Caco-2 (cell line): Measurements from ENCODE around the gene PUSL1. TPM values are rescaled to one million over a fixed set of nuclear protein-coding genes. Genes with fewer than 3 reads are reported as not detected.

Source experiments
- BruUV-seq: library from RNA; stranded (reverse); fragments of 400-500 nt; replicated peaks from 2 replicates; lab custom pipeline; 2021; lab: Mats Ljungman, UMichigan
- CTCF ChIA-PET: fragments of 300-600 bp; sonication (Branson Sonifier 250); formaldehyde crosslinking; loops from one replicate; lab custom pipeline; 2022; ENCODE audit warnings: antibody characterized with exemption; lab: Charles Lee
- POLR2A ChIA-PET: fragments of 300-600 bp; sonication (Branson Sonifier 250); formaldehyde crosslinking; loops from one replicate; lab custom pipeline; 2022; ENCODE audit warnings: antibody characterized with exemption; lab: Charles Lee
- DNase-seq, 2 experiments: peaks; one replicate each; pipeline versions ENCODE4 v3.0.0 to v3.0.0-alpha.2; 2020 to 2022
- H3K27me3 ChIP-seq: replicated peaks from 2 replicates; pipeline ENCODE4 v1.6.0; 2011; ENCODE audit warnings: low read length; ENCODE audit not compliant: control insufficient read depth, insufficient read depth
- H3K36me3 ChIP-seq: 2 replicates; pipeline ENCODE4 v1.5.1; 2011; ENCODE audit warnings: low read length; ENCODE audit not compliant: control insufficient read depth, insufficient read depth
- H3K4me1 ChIP-seq: fragments of 250-450 bp; sonication (Bioruptor Pico); 2 replicates; pipeline ENCODE4 v1.5.1; 2020; ENCODE audit warnings: mild to moderate bottlenecking
- H3K4me3 ChIP-seq: 2 replicates; pipeline ENCODE4 v1.5.1; 2011; ENCODE audit warnings: low read depth, mild to moderate bottlenecking, control low read depth, low read length
- H3K9me3 ChIP-seq: fragments of 250-450 bp; sonication (Bioruptor Pico); 2 replicates; pipeline ENCODE4 v1.5.1; 2020; ENCODE audit warnings: mild to moderate bottlenecking, moderate library complexity
- H3K27ac Mint-ChIP-seq: one replicate; pipeline ENCODE4 v1.8.0; 2022; ENCODE audit warnings: mixed read lengths; ENCODE audit not compliant: unreplicated experiment
- H3K27me3 Mint-ChIP-seq: one replicate; pipeline ENCODE4 v1.8.0; 2022; ENCODE audit warnings: mixed read lengths; ENCODE audit not compliant: insufficient read depth, unreplicated experiment
- H3K36me3 Mint-ChIP-seq: one replicate; pipeline ENCODE4 v1.8.0; 2022; ENCODE audit warnings: mild to moderate bottlenecking, mixed read lengths; ENCODE audit not compliant: insufficient read depth, unreplicated experiment
- H3K4me1 Mint-ChIP-seq: one replicate; pipeline ENCODE4 v1.8.0; 2022; ENCODE audit warnings: low read depth, mixed read lengths; ENCODE audit not compliant: unreplicated experiment
- H3K4me3 Mint-ChIP-seq: one replicate; pipeline ENCODE4 v1.8.0; 2022; ENCODE audit warnings: mild to moderate bottlenecking, moderate library complexity, mixed read lengths; ENCODE audit not compliant: unreplicated experiment
- H3K9me3 Mint-ChIP-seq: one replicate; pipeline ENCODE4 v1.8.0; 2022; ENCODE audit warnings: mixed read lengths; ENCODE audit not compliant: unreplicated experiment
- CTCF ChIP-seq, 2 experiments: fragments of 200-600 bp in 1 of 2; IDR thresholded peaks; 1 replicate in 1 of 2; 2 replicates in 1 of 2; pipeline versions ENCODE4 v1.5.1 to v1.8.0; 2011 to 2022; ENCODE audit warnings: antibody characterized with exemption in 1 of 2, control low read depth in 1 of 2, inconsistent platforms in 1 of 2, low read depth in 1 of 2, low read length in 1 of 2, mild to moderate bottlenecking in 1 of 2, moderate library complexity in 1 of 2; ENCODE audit not compliant: insufficient read depth in 1 of 2, severe bottlenecking in 1 of 2, unreplicated experiment in 1 of 2
- intact Hi-C: fragments of 100-400 bp; cut with micrococcal nuclease; formaldehyde crosslinking; loops from one replicate; pipeline ENCODE4 v1.10.0; 2022; ENCODE audit not compliant: unreplicated experiment
- total RNA-seq: library from RNA; stranded (reverse); gene quantifications from 2 replicates; pipeline ENCODE4 v1.2.3, GENCODE V29; 2022

PUSL1 gene
- total RNA-seq, 1 experiment from 2014 or later = 43.8 TPM

GRCh38 chr1:1272341-1273208, 35.8 kb upstream of the PUSL1 start:
- Histone ChIP-seq H3K9me3 (no peaks in the 10 kb centered on the region), H3K27me3 (no peaks in the 10 kb centered on the region), H3K4me1 (0 out of 2 replicates have a peak, but pooled peaks cover 6% of the 10 kb centered on the region), H3K4me3 (peak overlapping the region; percentile 95), H3K36me3 (no peaks in the 10 kb centered on the region)
- no peaks in the 10 kb centered on the region for H3K9me3 Mint-ChIP-seq
- POLR2A ChIA-PET = no interaction called here
- H3K36me3 Mint-ChIP-seq = peaks cover 35% of the 10 kb centered on the region
- no peaks in the 10 kb centered on the region for H3K27me3 Mint-ChIP-seq
- H3K27ac Mint-ChIP-seq = peak overlapping the region; percentile 35
- TF ChIP-seq CTCF (IDR thresholded peaks at IDR 0.05; ENCODE audit: insufficient read depth in 1 of 2, low read depth in 1 of 2, low read length in 1 of 2, severe bottlenecking in 1 of 2, unreplicated experiment in 1 of 2) = no peak
- CTCF ChIA-PET = no interaction called here
- H3K4me3 Mint-ChIP-seq = peak overlapping the region; percentile 75
- no peak for DNase-seq
- H3K4me1 Mint-ChIP-seq = no peaks in the 10 kb centered on the region
- no TSS peak for BruUV-seq
- intact Hi-C loops = no loop called here

GRCh38 chr1:1273209-1273511, 35.2 kb upstream of the PUSL1 start:
- peak overlapping the region; percentile 35 for H3K27ac Mint-ChIP-seq

More at GRCh38 chr1:1273209-1273511, 35.2 kb upstream of the PUSL1 start:
- POLR2A ChIA-PET = interaction anchor here (0.5 to 0.7 kb wide), 7 partner anchors 11 to 307 kb away, joined by 3 to 6 read pairs (median 5); partner anchors contain the start of gene PLEKHN1
- Histone ChIP-seq H3K9me3 (no peaks in the 10 kb centered on the region), H3K4me3 (peak overlapping the region; percentile 95), H3K4me1 (0 out of 2 replicates have a peak, but pooled peaks cover 6% of the 10 kb centered on the region), H3K36me3 (no peaks in the 10 kb centered on the region), H3K27me3 (no peaks in the 10 kb centered on the region)
- TF ChIP-seq CTCF (IDR thresholded peaks at IDR 0.05; ENCODE audit: insufficient read depth in 1 of 2, low read depth in 1 of 2, low read length in 1 of 2, severe bottlenecking in 1 of 2, unreplicated experiment in 1 of 2) = no peak
- CTCF ChIA-PET = interaction anchor here (0.6 to 0.7 kb wide), 6 partner anchors 23 to 596 kb away, joined by 4 to 7 read pairs (median 5); no protein-coding TSS in a partner anchor
- no TSS peak for BruUV-seq
- intact Hi-C loops = no loop called here
- Mint-ChIP-seq H3K27me3 (no peaks in the 10 kb centered on the region), H3K4me3 (peak overlapping the region; percentile 75), H3K9me3 (no peaks in the 10 kb centered on the region), H3K36me3 (peaks cover 30% of the 10 kb centered on the region), H3K4me1 (no peaks in the 10 kb centered on the region)
- no peak for DNase-seq
